Hepatocyte (in vitro differentiated cells): ENCODE results near the gene INTS6. TPM values are rescaled to one million over a fixed set of nuclear protein-coding genes. Genes with fewer than 3 reads are reported as not detected.

Experiments
- DNase-seq: peaks from one replicate; pipeline ENCODE4 v3.0.0-alpha.2; 2016; ENCODE audit warnings: low spot score
- H2AFZ ChIP-seq: fragments of 200-600 bp; sonication (generic); 2 replicates; pipeline ENCODE4 v1.6.0; 2016; ENCODE audit warnings: antibody characterized with exemption, mild to moderate bottlenecking
- H3K27ac ChIP-seq: fragments of 200-600 bp; sonication (generic); 2 replicates; pipeline ENCODE4 v1.5.1; 2016; ENCODE audit warnings: mild to moderate bottlenecking
- H3K27me3 ChIP-seq: fragments of 200-600 bp; sonication (generic); 2 replicates; pipeline ENCODE4 v1.6.1; 2016
- H3K36me3 ChIP-seq: fragments of 200-600 bp; sonication (generic); replicated peaks from 2 replicates; pipeline ENCODE4 v1.5.1; 2016; ENCODE audit warnings: low read depth; ENCODE audit not compliant: insufficient read depth
- H3K4me1 ChIP-seq: fragments of 200-600 bp; sonication (generic); 2 replicates; pipeline ENCODE4 v1.5.1; 2016; ENCODE audit warnings: mild to moderate bottlenecking, moderate library complexity; ENCODE audit not compliant: insufficient read depth
- H3K4me2 ChIP-seq: fragments of 200-600 bp; sonication (generic); 2 replicates; pipeline ENCODE4 v1.6.0; 2016
- H3K4me3 ChIP-seq: fragments of 200-600 bp; sonication (generic); 2 replicates; pipeline ENCODE4 v1.5.1; 2016; ENCODE audit warnings: mild to moderate bottlenecking
- H3K79me2 ChIP-seq: fragments of 200-600 bp; sonication (generic); 2 replicates; pipeline ENCODE4 v1.6.0; 2017; ENCODE audit warnings: mild to moderate bottlenecking
- H3K9me2 ChIP-seq: fragments of 200-600 bp; sonication (generic); replicated peaks from 2 replicates; pipeline ENCODE4 v1.6.0; 2017; ENCODE audit warnings: mild to moderate bottlenecking; ENCODE audit not compliant: insufficient read depth
- H3K9me3 ChIP-seq: fragments of 200-600 bp; sonication (generic); 2 replicates; pipeline ENCODE4 v1.5.1; 2016; ENCODE audit warnings: low read depth, mild to moderate bottlenecking
- H4K20me1 ChIP-seq: fragments of 200-600 bp; sonication (generic); 2 replicates; pipeline ENCODE4 v1.6.0; 2016; ENCODE audit warnings: mild to moderate bottlenecking; ENCODE audit not compliant: insufficient read depth, poor library complexity, severe bottlenecking
- EZH2 ChIP-seq: fragments of 200-600 bp; sonication (generic); IDR thresholded peaks from 2 replicates; pipeline ENCODE4 v1.6.1; 2016; ENCODE audit warnings: antibody characterized with exemption, mild to moderate bottlenecking, borderline replicate concordance
- EZH2phosphoT487 ChIP-seq: fragments of 200-600 bp; sonication (generic); IDR thresholded peaks from one replicate; pipeline ENCODE4 v1.6.1; 2018; ENCODE audit warnings: antibody characterized with exemption, mild to moderate bottlenecking, low read depth, moderate library complexity; ENCODE audit not compliant: unreplicated experiment, severe bottlenecking
- WGBS: methylation state at CpG from one replicate; pipeline ENCODE4 v1.1.6; 2016; ENCODE audit warnings: low lambda C conversion rate; ENCODE audit errors: missing lambda C conversion rate; 5-methylcytosine and 5-hydroxymethylcytosine counted together
- polyA plus RNA-seq: library from polyadenylated mRNA; unstranded; fragments of >200 nt; fragmentation: Nextera tagmentation; extraction: Ambion mirVana; gene quantifications from 2 replicates; pipeline ENCODE4 v1.2.1, GENCODE V29; 2016
- total RNA-seq: library from RNA; depleted of rRNA; stranded (reverse); fragments of >200 nt; gene quantifications from 2 replicates; pipeline ENCODE4 v1.2.3, GENCODE V29; 2014
- TF ChIP-seq, protein P1 (sequence below): fragments of 200-600 bp; sonication (generic); IDR thresholded peaks from 2 replicates; pipeline ENCODE4 v1.5.1; 2016; ENCODE audit warnings: antibody characterized with exemption, mild to moderate bottlenecking; ENCODE audit not compliant: poor library complexity

Gene INTS6
- total and polyA plus RNA-seq, 2 experiments from 2014 or later: 28.5 to 51.2 TPM

DNA sequence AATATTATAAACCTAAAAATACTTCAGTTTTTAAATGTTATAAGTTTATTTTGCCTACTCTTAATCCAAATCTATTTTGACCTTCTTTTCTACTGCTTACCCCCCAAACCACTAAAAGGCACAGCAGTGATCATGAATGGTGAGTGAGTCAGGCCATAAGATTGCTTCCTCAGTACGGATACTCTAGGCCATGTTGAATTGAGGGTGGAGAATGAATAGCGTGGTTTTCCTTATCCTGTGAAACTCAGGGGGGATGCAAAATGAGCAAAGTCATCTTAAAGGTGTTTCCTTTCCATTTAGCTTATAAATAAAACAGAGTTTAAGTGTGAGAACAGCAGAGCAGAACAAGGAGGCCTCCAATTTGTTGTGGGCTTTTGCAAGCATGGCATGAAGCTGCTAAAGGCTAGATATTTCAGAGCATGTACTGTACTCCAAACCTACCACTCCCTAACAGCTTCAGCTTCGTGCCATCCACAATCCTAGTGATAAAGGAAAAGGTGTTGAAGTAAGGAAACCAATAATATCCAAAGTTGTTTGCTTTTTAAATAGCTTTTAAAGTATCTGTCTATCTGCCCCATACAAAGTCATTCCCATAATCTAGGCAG, 88.3 kb downstream of the INTS6 start:
- Histone ChIP-seq H3K4me2 (no peak overlapping the region), H3K9me2 (no peaks in the 10 kb centered on the region), H3K79me2 (no peaks in the 10 kb centered on the region), H3K9me3 (no peaks in the 10 kb centered on the region), H4K20me1 (no peaks in the 10 kb centered on the region), H3K36me3 (peaks cover 1% of the 10 kb centered on the region), H3K27ac (no peak overlapping the region), H3K27me3 (no peaks in the 10 kb centered on the region), H2AFZ (no peak overlapping the region), H3K4me3 (no peak overlapping the region), H3K4me1 (no peaks in the 10 kb centered on the region)
- 86% methylated on average over 3 of the region's 3 CpGs for WGBS
- TF ChIP-seq EZH2phosphoT487 (no peak), EZH2 (no peak)
- TF ChIP-seq, protein P1, sequence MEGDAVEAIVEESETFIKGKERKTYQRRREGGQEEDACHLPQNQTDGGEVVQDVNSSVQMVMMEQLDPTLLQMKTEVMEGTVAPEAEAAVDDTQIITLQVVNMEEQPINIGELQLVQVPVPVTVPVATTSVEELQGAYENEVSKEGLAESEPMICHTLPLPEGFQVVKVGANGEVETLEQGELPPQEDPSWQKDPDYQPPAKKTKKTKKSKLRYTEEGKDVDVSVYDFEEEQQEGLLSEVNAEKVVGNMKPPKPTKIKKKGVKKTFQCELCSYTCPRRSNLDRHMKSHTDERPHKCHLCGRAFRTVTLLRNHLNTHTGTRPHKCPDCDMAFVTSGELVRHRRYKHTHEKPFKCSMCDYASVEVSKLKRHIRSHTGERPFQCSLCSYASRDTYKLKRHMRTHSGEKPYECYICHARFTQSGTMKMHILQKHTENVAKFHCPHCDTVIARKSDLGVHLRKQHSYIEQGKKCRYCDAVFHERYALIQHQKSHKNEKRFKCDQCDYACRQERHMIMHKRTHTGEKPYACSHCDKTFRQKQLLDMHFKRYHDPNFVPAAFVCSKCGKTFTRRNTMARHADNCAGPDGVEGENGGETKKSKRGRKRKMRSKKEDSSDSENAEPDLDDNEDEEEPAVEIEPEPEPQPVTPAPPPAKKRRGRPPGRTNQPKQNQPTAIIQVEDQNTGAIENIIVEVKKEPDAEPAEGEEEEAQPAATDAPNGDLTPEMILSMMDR: no peak
- no peak for DNase-seq

DNA sequence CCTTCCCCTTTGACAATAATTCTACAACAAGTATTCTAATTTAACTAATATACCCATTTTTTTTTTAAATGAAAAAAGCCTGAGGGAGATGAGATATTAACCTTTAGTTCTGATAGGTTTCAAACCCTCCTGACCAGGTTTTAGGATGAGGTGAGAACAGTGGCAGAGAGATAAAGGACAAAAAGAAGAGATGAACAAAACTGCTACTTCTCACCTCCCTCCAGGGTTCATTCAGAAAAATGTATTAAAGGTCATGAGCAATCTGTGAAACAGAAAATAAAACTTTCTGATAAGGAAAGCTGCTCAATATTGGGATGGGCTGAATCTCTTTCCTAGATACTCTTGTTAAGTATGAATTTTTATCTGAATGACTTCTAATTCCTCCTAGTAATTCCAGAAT, 89.2 kb downstream of the INTS6 start:
- Histone ChIP-seq H3K27me3 (no peaks in the 10 kb centered on the region), H2AFZ (no peak overlapping the region), H3K9me3 (no peaks in the 10 kb centered on the region), H3K36me3 (no peaks in the 10 kb centered on the region), H3K27ac (no peak overlapping the region), H3K4me3 (no peak overlapping the region), H3K4me1 (no peaks in the 10 kb centered on the region), H3K9me2 (no peaks in the 10 kb centered on the region), H3K79me2 (no peaks in the 10 kb centered on the region), H4K20me1 (no peaks in the 10 kb centered on the region), H3K4me2 (no peak overlapping the region)
- DNase-seq: no peak
- TF ChIP-seq, protein P1: no peak
- TF ChIP-seq EZH2 (no peak), EZH2phosphoT487 (no peak)

DNA sequence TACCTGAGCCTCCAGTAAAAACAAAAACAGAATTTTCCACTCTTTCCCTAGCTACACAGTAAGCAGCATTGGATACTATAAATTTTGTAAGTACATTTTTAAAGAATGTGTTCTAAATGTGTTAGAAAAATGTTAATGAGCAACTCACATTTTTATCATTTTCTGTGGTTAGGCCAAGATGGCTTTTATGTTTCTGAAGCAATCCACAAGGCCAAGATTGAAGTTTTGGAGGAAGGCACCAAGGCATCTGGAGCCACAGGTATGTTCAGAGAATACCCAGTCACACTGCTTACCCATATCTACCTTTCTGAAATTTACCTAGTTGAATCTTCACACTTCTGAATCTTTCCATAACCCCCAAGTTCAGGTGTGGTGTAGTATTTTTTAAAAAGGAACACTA, 91.7 kb downstream of the INTS6 start:
- H3K9me3 ChIP-seq: no peaks in the 10 kb centered on the region
- H3K27ac ChIP-seq: no peak overlapping the region
- no peak overlapping the region for H2AFZ ChIP-seq
- no peaks in the 10 kb centered on the region for H4K20me1 ChIP-seq
- H3K4me2 ChIP-seq: no peak overlapping the region
- H3K4me3 ChIP-seq: no peak overlapping the region
- no peak for DNase-seq
- no peaks in the 10 kb centered on the region for H3K9me2 ChIP-seq
- H3K36me3 ChIP-seq: no peaks in the 10 kb centered on the region
- no peaks in the 10 kb centered on the region for H3K79me2 ChIP-seq
- no peaks in the 10 kb centered on the region for H3K27me3 ChIP-seq
- TF ChIP-seq EZH2 (no peak), EZH2phosphoT487 (no peak)
- TF ChIP-seq, protein P1: no peak
- no peaks in the 10 kb centered on the region for H3K4me1 ChIP-seq

DNA sequence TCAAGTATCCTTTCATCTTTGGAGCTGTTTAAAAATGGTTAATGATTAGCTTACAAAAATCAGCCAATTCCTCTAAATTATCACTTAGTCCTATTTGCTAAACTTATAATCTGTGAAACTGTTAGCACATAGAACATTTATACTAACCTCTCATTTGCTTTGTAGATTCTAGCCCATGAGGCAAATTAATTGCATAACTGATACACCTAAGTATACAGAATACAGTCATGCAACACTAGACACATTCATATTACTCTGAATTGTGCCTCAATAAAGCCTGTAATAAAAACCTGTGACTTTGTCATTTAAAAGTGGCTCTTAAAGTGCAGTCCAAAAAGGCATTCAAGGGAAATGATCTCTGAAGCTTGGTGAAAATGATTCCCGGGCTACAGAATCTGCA, 92.3 kb downstream of the INTS6 start:
- WGBS: 69% methylated on average over 1 of the region's 1 CpG
- no peaks in the 10 kb centered on the region for H3K36me3 ChIP-seq
- TF ChIP-seq, protein P1: no peak
- TF ChIP-seq EZH2: no peak
- TF ChIP-seq EZH2phosphoT487: no peak
- DNase-seq: no peak
- no peaks in the 10 kb centered on the region for H4K20me1 ChIP-seq
- H3K9me3 ChIP-seq: no peaks in the 10 kb centered on the region
- no peak overlapping the region for H2AFZ ChIP-seq
- H3K9me2 ChIP-seq: no peaks in the 10 kb centered on the region
- H3K4me2 ChIP-seq: no peak overlapping the region
- H3K27ac ChIP-seq: peak overlapping the region; percentile 29
- no peaks in the 10 kb centered on the region for H3K79me2 ChIP-seq
- no peaks in the 10 kb centered on the region for H3K4me1 ChIP-seq
- H3K27me3 ChIP-seq: no peaks in the 10 kb centered on the region
- no peak overlapping the region for H3K4me3 ChIP-seq
